Measurements from ENCODE around the gene DLK1.

DLK1 gene

DNA sequence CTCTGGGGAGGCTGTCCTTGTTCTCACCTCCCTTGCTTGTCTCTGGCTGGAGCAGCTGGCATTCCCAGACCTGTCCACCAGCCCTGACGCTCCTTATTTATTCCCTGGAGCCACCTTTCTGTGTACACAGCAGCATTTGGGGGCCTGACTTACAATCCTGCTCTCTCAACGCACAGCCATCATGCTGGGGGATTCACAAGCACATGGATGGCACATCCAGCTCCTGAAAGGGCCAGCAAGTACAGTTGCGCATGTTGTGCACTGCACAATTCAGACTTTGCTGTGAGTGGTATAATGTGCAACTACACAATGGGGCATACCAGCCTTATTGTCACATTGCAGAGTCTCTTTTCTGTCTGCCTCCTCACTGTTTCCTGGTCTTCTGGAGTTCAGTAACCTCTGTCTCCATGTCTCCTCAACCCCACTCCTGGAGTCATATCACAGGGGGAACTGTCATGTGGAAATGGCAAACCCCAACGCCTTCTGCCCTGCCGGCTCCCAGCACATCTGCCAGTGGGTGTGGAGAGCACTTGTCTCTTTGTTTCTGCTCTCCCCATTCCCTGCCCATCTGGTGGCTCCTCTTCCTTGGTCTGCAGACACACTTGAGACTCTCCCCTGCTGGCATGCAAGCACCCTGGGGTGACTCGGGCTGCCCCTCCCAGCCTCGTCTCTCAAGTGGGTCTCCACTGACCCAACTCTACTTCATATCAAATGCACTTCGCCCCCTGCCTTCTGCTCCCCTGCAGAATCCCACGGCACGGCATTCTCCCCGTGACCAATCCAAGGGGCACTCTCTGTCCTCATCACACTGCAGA, 58.0 kb downstream of the DLK1 start:
- no peaks in the 10 kb centered on the region for H3K9me3 ChIP-seq (ENCODE audit: control insufficient read depth, low read length)
- no peak overlapping the region for H3K4me2 ChIP-seq (ENCODE audit: low read length)
- no peaks in the 10 kb centered on the region for H3K36me3 ChIP-seq (ENCODE audit: control insufficient read depth, insufficient read depth, low read length)
- no peaks in the 10 kb centered on the region for H3K4me1 ChIP-seq
- H3K27me3 ChIP-seq (ENCODE audit: control insufficient read depth, insufficient read depth, low read length), result no peaks in the 10 kb centered on the region
- no peak overlapping the region for H3K27ac ChIP-seq
- no peak overlapping the region for H3K9ac ChIP-seq
- no peak overlapping the region for H3K4me3 ChIP-seq (ENCODE audit: low read depth, low read length)
- TF ChIP-seq, protein P1, sequence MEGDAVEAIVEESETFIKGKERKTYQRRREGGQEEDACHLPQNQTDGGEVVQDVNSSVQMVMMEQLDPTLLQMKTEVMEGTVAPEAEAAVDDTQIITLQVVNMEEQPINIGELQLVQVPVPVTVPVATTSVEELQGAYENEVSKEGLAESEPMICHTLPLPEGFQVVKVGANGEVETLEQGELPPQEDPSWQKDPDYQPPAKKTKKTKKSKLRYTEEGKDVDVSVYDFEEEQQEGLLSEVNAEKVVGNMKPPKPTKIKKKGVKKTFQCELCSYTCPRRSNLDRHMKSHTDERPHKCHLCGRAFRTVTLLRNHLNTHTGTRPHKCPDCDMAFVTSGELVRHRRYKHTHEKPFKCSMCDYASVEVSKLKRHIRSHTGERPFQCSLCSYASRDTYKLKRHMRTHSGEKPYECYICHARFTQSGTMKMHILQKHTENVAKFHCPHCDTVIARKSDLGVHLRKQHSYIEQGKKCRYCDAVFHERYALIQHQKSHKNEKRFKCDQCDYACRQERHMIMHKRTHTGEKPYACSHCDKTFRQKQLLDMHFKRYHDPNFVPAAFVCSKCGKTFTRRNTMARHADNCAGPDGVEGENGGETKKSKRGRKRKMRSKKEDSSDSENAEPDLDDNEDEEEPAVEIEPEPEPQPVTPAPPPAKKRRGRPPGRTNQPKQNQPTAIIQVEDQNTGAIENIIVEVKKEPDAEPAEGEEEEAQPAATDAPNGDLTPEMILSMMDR (IDR thresholded peaks at IDR 0.05), result no peak
- no peak overlapping the region for H2AFZ ChIP-seq
- H3K79me2 ChIP-seq, result no peaks in the 10 kb centered on the region

DNA sequence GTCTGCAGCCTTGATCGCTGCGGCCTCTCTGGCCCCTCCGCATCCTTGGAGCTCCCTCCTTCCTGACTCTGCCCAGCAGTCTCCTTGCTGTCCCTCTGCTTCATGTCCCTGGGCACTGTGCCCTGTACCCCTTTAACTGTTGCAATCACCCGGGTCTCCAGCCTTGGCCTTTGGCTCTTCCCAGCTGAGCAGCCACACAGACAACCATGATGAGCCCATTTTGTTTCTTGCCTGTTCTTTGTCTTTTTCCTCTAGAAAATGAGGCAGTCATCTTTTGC, 58.6 kb downstream of the DLK1 start:
- no peaks in the 10 kb centered on the region for H3K4me1 ChIP-seq
- H3K4me2 ChIP-seq (ENCODE audit: low read length), result no peak overlapping the region
- no peaks in the 10 kb centered on the region for H3K36me3 ChIP-seq (ENCODE audit: control insufficient read depth, insufficient read depth, low read length)
- H3K9ac ChIP-seq, result no peak overlapping the region
- no peak overlapping the region for H2AFZ ChIP-seq
- H3K27me3 ChIP-seq (ENCODE audit: control insufficient read depth, insufficient read depth, low read length), result no peaks in the 10 kb centered on the region
- no peak overlapping the region for H3K27ac ChIP-seq
- H3K9me3 ChIP-seq (ENCODE audit: control insufficient read depth, low read length), result no peaks in the 10 kb centered on the region
- H3K79me2 ChIP-seq, result no peaks in the 10 kb centered on the region
- H3K4me3 ChIP-seq (ENCODE audit: low read depth, low read length), result no peak overlapping the region
- TF ChIP-seq, protein P1 (IDR thresholded peaks at IDR 0.05), result no peak

DNA sequence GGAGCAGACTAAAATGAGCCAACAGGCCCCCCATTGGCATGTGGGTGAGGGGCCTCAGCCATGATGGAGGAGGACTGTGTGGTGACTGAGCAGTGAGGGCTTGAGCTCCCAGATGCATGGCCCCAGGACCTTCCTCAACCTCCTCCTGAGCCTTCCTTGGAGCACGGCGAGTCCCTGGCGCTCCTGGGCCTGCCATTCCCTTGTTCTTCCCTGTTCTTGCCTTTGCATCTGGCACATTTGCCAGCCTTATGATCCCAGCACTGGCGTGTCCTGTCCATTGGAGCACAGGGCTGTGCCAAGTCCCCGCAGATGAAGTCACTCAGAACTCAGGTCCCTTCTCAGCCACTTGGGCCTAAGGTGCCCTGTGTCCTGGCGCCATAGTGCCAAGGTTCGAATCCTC, 58.9 kb downstream of the DLK1 start:
- TF ChIP-seq, protein P1 (IDR thresholded peaks at IDR 0.05), result no peak
- Histone ChIP-seq H3K27me3 (ENCODE audit: control insufficient read depth, insufficient read depth, low read length) (no peaks in the 10 kb centered on the region), H3K27ac (no peak overlapping the region), H3K9ac (no peak overlapping the region), H2AFZ (no peak overlapping the region), H3K4me1 (no peaks in the 10 kb centered on the region), H3K79me2 (no peaks in the 10 kb centered on the region), H3K4me2 (ENCODE audit: low read length) (no peak overlapping the region), H3K4me3 (ENCODE audit: low read depth, low read length) (no peak overlapping the region), H3K9me3 (ENCODE audit: control insufficient read depth, low read length) (no peaks in the 10 kb centered on the region), H3K36me3 (ENCODE audit: control insufficient read depth, insufficient read depth, low read length) (no peaks in the 10 kb centered on the region)

DNA sequence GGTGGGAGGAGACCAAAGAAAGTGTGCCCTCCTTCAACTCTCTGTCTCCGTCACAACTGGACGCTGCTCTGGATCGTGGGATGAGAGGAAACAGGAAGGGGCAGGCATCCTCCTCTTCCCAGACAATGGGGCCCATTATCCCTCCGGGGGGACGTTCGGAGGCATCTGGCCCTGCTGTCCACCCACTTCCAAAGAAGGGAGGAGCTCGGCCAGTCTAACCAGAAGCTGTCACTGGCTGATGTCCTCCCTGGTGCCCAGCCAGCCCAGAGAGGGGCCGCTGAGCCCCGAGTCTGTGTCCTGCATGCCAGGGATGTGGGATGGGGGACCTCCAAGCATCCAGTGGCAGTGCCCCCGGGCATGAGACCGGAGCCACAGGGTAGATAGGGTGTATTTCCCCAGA, 59.4 kb downstream of the DLK1 start:
- no peak overlapping the region for H2AFZ ChIP-seq
- H3K27me3 ChIP-seq (ENCODE audit: control insufficient read depth, insufficient read depth, low read length), result no peaks in the 10 kb centered on the region
- H3K27ac ChIP-seq, result no peak overlapping the region
- TF ChIP-seq, protein P1 (IDR thresholded peaks at IDR 0.05), result no peak
- H3K4me1 ChIP-seq, result no peaks in the 10 kb centered on the region
- H3K9me3 ChIP-seq (ENCODE audit: control insufficient read depth, low read length), result no peaks in the 10 kb centered on the region
- H3K4me3 ChIP-seq (ENCODE audit: low read depth, low read length), result no peak overlapping the region
- H3K36me3 ChIP-seq (ENCODE audit: control insufficient read depth, insufficient read depth, low read length), result no peaks in the 10 kb centered on the region
- no peak overlapping the region for H3K9ac ChIP-seq
- H3K79me2 ChIP-seq, result no peaks in the 10 kb centered on the region
- H3K4me2 ChIP-seq (ENCODE audit: low read length), result no peak overlapping the region

DNA sequence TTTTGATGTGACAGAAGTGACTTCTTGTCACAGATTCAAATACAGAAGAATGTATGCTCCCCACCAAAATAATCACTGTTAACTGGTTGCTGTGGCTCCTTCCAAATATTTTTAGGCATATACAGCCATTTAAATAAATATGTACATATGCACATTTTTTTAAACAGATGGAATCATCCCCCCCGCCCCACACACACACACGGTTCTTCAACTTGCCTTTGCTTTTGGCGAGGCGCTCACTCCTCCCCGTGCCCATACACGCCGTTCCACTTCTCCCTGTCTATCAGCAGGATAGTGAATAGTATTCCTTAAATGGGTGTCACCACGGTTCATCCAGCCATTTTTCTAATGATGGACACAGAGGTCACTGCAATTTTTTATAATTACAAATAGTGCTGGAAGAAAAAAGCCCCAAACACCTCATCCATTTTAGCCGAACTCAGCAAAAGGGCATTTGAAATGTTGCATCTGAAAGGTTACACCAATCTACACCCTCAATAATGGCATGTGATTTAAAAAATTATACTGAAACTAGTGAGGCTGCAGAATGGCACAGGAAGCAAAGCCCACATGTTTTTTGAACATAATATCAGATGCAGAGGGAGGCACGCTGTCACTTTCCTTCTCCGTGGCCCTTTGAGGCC, 60.0 kb downstream of the DLK1 start:
- TF ChIP-seq, protein P1 (IDR thresholded peaks at IDR 0.05), result no peak
- no peak overlapping the region for H3K4me3 ChIP-seq (ENCODE audit: low read depth, low read length)
- H3K4me2 ChIP-seq (ENCODE audit: low read length), result no peak overlapping the region
- H3K27me3 ChIP-seq (ENCODE audit: control insufficient read depth, insufficient read depth, low read length), result no peaks in the 10 kb centered on the region
- H3K36me3 ChIP-seq (ENCODE audit: control insufficient read depth, insufficient read depth, low read length), result no peaks in the 10 kb centered on the region
- no peaks in the 10 kb centered on the region for H3K9me3 ChIP-seq (ENCODE audit: control insufficient read depth, low read length)
- H3K27ac ChIP-seq, result no peak overlapping the region
- no peak overlapping the region for H2AFZ ChIP-seq
- no peaks in the 10 kb centered on the region for H3K4me1 ChIP-seq
- no peak overlapping the region for H3K9ac ChIP-seq
- H3K79me2 ChIP-seq, result no peaks in the 10 kb centered on the region
